Smooth muscle cell (in vitro differentiated cells): ENCODE data around the gene SOAT2. TPM values are rescaled to one million over a fixed set of nuclear protein-coding genes. Genes with fewer than 3 reads are reported as not detected.
"Not testable (repeated sequence)": the region's sequence is repeated elsewhere in the genome, so short reads cannot be mapped to it uniquely, and the experiment has no call there.

Experiments
- DNase-seq: peaks from one replicate; lab custom pipeline; 2025; ENCODE audit not compliant: unreplicated experiment; lab: John Stamatoyannopoulos, UW
- H2AFZ ChIP-seq: fragments of 200-600 bp; sonication (generic); 2 replicates; pipeline ENCODE4 v1.6.0; 2016; ENCODE audit warnings: antibody characterized with exemption, low read depth, mild to moderate bottlenecking
- H3F3A ChIP-seq: fragments of 200-600 bp; sonication (generic); 2 replicates; pipeline ENCODE4 v1.6.0; 2017; ENCODE audit warnings: antibody characterized with exemption, low read depth
- H3K27ac ChIP-seq: fragments of 200-600 bp; sonication (generic); 2 replicates; pipeline ENCODE4 v1.5.1; 2016; ENCODE audit warnings: low read depth, mild to moderate bottlenecking
- H3K27me3 ChIP-seq: fragments of 200-600 bp; sonication (generic); 2 replicates; pipeline ENCODE4 v1.6.1; 2016; ENCODE audit warnings: low read depth, mild to moderate bottlenecking
- H3K36me3 ChIP-seq: fragments of 200-600 bp; sonication (generic); 2 replicates; pipeline ENCODE4 v1.5.1; 2016; ENCODE audit warnings: low read depth
- H3K4me1 ChIP-seq: fragments of 200-600 bp; sonication (generic); 2 replicates; pipeline ENCODE4 v1.5.1; 2016; ENCODE audit warnings: low read depth
- H3K4me2 ChIP-seq: fragments of 200-600 bp; sonication (generic); 2 replicates; pipeline ENCODE4 v1.6.0; 2016; ENCODE audit warnings: mild to moderate bottlenecking
- H3K4me3 ChIP-seq: fragments of 200-600 bp; sonication (generic); 2 replicates; pipeline ENCODE4 v1.5.1; 2016; ENCODE audit warnings: mild to moderate bottlenecking
- H3K79me2 ChIP-seq: fragments of 200-600 bp; sonication (generic); 2 replicates; pipeline ENCODE4 v1.6.0; 2016; ENCODE audit warnings: low read depth, mild to moderate bottlenecking
- H3K9ac ChIP-seq: fragments of 200-600 bp; sonication (generic); 2 replicates; pipeline ENCODE4 v1.6.0; 2016; ENCODE audit warnings: low read depth
- H3K9me3 ChIP-seq: fragments of 200-600 bp; sonication (generic); replicated peaks from 2 replicates; pipeline ENCODE4 v1.5.1; 2016; ENCODE audit warnings: low read depth
- H4K20me1 ChIP-seq: fragments of 200-600 bp; sonication (generic); 2 replicates; pipeline ENCODE4 v1.6.0; 2016; ENCODE audit warnings: low read depth
- WGBS: methylation state at CpG from one replicate; pipeline ENCODE4 v1.1.7; 2016; ENCODE audit warnings: low lambda C conversion rate; 5-methylcytosine and 5-hydroxymethylcytosine counted together
- polyA plus RNA-seq: library from polyadenylated mRNA; unstranded; fragments of >200 nt; fragmentation: Nextera tagmentation; extraction: Ambion mirVana; gene quantifications from 2 replicates; pipeline ENCODE4 v1.2.1, GENCODE V29; 2016
- total RNA-seq: library from RNA; depleted of rRNA; stranded (reverse); fragments of >200 nt; gene quantifications from 2 replicates; pipeline ENCODE4 v1.2.3, GENCODE V29; 2014
- TF ChIP-seq, protein P1 (sequence below): fragments of 200-600 bp; sonication (generic); IDR thresholded peaks from 2 replicates; pipeline ENCODE4 v1.5.1; 2017; ENCODE audit warnings: borderline replicate concordance, mild to moderate bottlenecking, antibody characterized with exemption; ENCODE audit not compliant: insufficient read depth, poor library complexity, severe bottlenecking

The SOAT2 gene
- total and polyA plus RNA-seq, 2 experiments from 2014 or later = not detected

GRCh38 chr12:53103860-53104305, 597 bp downstream of the SOAT2 start:
- H3K9ac ChIP-seq = no peak overlapping the region
- no peaks in the 10 kb centered on the region for H3K27me3 ChIP-seq
- DNase-seq = no peak
- no peaks in the 10 kb centered on the region for H3K79me2 ChIP-seq
- peaks cover under 1% of the 10 kb centered on the region for H3K4me1 ChIP-seq
- no peaks in the 10 kb centered on the region for H4K20me1 ChIP-seq
- H2AFZ ChIP-seq = no peak overlapping the region
- H3F3A ChIP-seq = no peaks in the 10 kb centered on the region
- no peak overlapping the region for H3K27ac ChIP-seq
- no peaks in the 10 kb centered on the region for H3K36me3 ChIP-seq
- no peaks in the 10 kb centered on the region for H3K9me3 ChIP-seq
- TF ChIP-seq, protein P1, sequence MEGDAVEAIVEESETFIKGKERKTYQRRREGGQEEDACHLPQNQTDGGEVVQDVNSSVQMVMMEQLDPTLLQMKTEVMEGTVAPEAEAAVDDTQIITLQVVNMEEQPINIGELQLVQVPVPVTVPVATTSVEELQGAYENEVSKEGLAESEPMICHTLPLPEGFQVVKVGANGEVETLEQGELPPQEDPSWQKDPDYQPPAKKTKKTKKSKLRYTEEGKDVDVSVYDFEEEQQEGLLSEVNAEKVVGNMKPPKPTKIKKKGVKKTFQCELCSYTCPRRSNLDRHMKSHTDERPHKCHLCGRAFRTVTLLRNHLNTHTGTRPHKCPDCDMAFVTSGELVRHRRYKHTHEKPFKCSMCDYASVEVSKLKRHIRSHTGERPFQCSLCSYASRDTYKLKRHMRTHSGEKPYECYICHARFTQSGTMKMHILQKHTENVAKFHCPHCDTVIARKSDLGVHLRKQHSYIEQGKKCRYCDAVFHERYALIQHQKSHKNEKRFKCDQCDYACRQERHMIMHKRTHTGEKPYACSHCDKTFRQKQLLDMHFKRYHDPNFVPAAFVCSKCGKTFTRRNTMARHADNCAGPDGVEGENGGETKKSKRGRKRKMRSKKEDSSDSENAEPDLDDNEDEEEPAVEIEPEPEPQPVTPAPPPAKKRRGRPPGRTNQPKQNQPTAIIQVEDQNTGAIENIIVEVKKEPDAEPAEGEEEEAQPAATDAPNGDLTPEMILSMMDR = no peak
- WGBS = 84% methylated on average over 3 of the region's 3 CpGs
- no peak overlapping the region for H3K4me2 ChIP-seq
- H3K4me3 ChIP-seq = no peak overlapping the region

GRCh38 chr12:53105256-53105655, 2.0 kb downstream of the SOAT2 start:
- Histone ChIP-seq H3K4me2 (no peak overlapping the region), H3F3A (no peaks in the 10 kb centered on the region), H3K27ac (no peak overlapping the region), H3K79me2 (no peaks in the 10 kb centered on the region), H3K27me3 (no peaks in the 10 kb centered on the region), H3K36me3 (no peaks in the 10 kb centered on the region), H2AFZ (no peak overlapping the region), H3K4me1 (no peaks in the 10 kb centered on the region), H3K9me3 (no peaks in the 10 kb centered on the region), H4K20me1 (no peaks in the 10 kb centered on the region), H3K4me3 (no peak overlapping the region), H3K9ac (no peak overlapping the region)
- 93% methylated on average over 8 of the region's 8 CpGs for WGBS
- DNase-seq = no peak
- TF ChIP-seq, protein P1 = no peak

DNA sequence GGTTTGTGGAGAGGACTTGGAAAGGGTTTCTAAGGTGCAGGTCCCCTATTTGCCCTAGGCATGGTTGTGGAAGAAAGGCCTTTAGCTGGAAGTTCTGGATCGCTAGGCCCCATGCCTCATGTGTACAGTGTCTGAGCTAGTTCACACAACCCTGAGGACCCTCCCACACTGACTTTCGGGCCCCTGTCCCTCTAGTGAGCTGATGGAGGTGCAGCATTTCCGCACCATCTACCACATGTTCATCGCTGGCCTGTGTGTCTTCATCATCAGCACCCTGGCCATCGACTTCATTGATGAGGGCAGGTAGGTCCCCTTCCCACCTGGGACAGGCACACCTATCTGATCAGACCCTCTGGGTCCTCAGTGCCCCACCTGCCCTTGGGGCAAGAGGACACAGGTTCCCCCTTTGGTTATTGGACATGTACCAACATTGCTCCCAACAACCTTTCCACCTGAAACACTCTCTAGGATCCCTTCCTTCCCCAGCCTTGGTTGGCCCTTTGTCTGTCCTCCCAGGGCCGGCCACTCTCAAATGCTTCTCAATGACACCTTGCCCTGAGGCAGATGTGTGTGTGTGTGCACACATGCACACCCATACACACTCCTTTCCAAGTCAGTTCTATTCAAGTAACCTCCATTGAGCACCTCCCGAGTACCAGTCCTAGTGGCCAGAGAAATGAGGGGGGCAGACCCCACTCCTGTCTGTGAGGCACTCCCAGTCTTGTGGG, 2.6 kb downstream of the SOAT2 start:
- Histone ChIP-seq H3K27ac (no peak overlapping the region), H3K27me3 (no peaks in the 10 kb centered on the region), H3K4me2 (no peak overlapping the region), H3F3A (no peaks in the 10 kb centered on the region), H3K9me3 (no peaks in the 10 kb centered on the region), H3K4me1 (no peaks in the 10 kb centered on the region), H2AFZ (no peak overlapping the region), H3K4me3 (no peak overlapping the region), H3K79me2 (no peaks in the 10 kb centered on the region), H4K20me1 (no peaks in the 10 kb centered on the region), H3K36me3 (no peaks in the 10 kb centered on the region), H3K9ac (no peak overlapping the region)
- no peak for DNase-seq
- TF ChIP-seq, protein P1 = no peak
- 91% methylated on average over 7 of the region's 7 CpGs for WGBS

GRCh38 chr12:53107122-53107521, 3.8 kb downstream of the SOAT2 start:
- no peak overlapping the region for H3K27ac ChIP-seq
- no peak for DNase-seq
- no peak overlapping the region for H2AFZ ChIP-seq
- TF ChIP-seq, protein P1 = no peak
- H3K4me1 ChIP-seq = no peaks in the 10 kb centered on the region
- WGBS = 57% methylated on average over 7 of the region's 7 CpGs
- no peaks in the 10 kb centered on the region for H3K36me3 ChIP-seq
- H3K4me3 ChIP-seq = no peak overlapping the region
- no peaks in the 10 kb centered on the region for H3K9me3 ChIP-seq
- no peaks in the 10 kb centered on the region for H4K20me1 ChIP-seq
- H3F3A ChIP-seq = no peaks in the 10 kb centered on the region
- no peaks in the 10 kb centered on the region for H3K27me3 ChIP-seq
- H3K9ac ChIP-seq = no peak overlapping the region
- H3K4me2 ChIP-seq = no peak overlapping the region
- H3K79me2 ChIP-seq = no peaks in the 10 kb centered on the region

GRCh38 chr12:53112431-53112830, 9.1 kb downstream of the SOAT2 start:
- H3K9me3 ChIP-seq, H3F3A ChIP-seq, H3K27me3 ChIP-seq, H3K4me2 ChIP-seq, H3K27ac ChIP-seq, H3K79me2 ChIP-seq, H4K20me1 ChIP-seq, H3K36me3 ChIP-seq, H3K4me1 ChIP-seq, H3K9ac ChIP-seq, H2AFZ ChIP-seq, DNase-seq: not testable (repeated sequence)
- 97% methylated on average over 6 of the region's 7 CpGs for WGBS
- H3K4me3 ChIP-seq = peak overlapping the region; percentile 15
